ENCODE measurements around the gene RAB5IF.

RAB5IF gene

DNA sequence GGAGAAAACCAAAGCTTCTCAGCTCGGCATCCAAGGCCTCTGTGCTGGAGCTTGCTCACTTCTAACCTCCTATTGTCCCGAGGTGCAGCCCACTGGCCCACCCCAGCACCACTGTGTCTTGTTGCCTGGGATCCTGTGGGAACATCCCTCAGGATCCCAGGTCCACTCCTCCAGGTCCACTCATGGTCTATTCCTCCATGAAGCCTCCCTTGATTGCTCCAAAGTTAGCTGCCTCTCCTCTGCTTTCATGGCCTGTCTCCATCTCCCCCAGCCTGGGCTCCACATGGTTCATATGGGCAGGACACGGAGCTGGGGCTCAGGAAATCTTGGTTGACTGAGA, 26.5 kb downstream of the RAB5IF start:
- no peak overlapping the region for H3K4me3 ChIP-seq (ENCODE audit: low read depth in 1 of 2, low read length in 2 of 2)
- no peaks in the 10 kb centered on the region for H3K27me3 ChIP-seq (ENCODE audit: insufficient read depth, low read length, poor library complexity)
- H3K27ac ChIP-seq (ENCODE audit: low read length) = no peak overlapping the region
- no peaks in the 10 kb centered on the region for H3K79me2 ChIP-seq (ENCODE audit: insufficient read depth, low read length)
- no peak overlapping the region for H3K9ac ChIP-seq (ENCODE audit: low read depth, low read length)
- no peak overlapping the region for H3K4me2 ChIP-seq (ENCODE audit: insufficient read depth, low read length)
- no peak for DNase-seq
- ATAC-seq (ENCODE audit: insufficient read depth, low read depth) = no peak
- H3K9me3 ChIP-seq (ENCODE audit: insufficient read depth, low read length, severe bottlenecking) = no peaks in the 10 kb centered on the region
- TF ChIP-seq EZH2 (IDR thresholded peaks at IDR 0.05; ENCODE audit: borderline replicate concordance, low read depth, low read length, severe bottlenecking) = no peak
- TF ChIP-seq, protein P1, sequence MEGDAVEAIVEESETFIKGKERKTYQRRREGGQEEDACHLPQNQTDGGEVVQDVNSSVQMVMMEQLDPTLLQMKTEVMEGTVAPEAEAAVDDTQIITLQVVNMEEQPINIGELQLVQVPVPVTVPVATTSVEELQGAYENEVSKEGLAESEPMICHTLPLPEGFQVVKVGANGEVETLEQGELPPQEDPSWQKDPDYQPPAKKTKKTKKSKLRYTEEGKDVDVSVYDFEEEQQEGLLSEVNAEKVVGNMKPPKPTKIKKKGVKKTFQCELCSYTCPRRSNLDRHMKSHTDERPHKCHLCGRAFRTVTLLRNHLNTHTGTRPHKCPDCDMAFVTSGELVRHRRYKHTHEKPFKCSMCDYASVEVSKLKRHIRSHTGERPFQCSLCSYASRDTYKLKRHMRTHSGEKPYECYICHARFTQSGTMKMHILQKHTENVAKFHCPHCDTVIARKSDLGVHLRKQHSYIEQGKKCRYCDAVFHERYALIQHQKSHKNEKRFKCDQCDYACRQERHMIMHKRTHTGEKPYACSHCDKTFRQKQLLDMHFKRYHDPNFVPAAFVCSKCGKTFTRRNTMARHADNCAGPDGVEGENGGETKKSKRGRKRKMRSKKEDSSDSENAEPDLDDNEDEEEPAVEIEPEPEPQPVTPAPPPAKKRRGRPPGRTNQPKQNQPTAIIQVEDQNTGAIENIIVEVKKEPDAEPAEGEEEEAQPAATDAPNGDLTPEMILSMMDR (IDR thresholded peaks at IDR 0.05; ENCODE audit: borderline replicate concordance, extremely low read depth, low read length, poor library complexity, severe bottlenecking) = no peak
- H3K36me3 ChIP-seq (ENCODE audit: insufficient read depth, low read length) = no peaks in the 10 kb centered on the region
- H4K20me1 ChIP-seq (ENCODE audit: insufficient read depth, low read length) = no peaks in the 10 kb centered on the region
- no peak overlapping the region for H2AFZ ChIP-seq (ENCODE audit: low read depth, low read length)
- peaks cover 23% of the 10 kb centered on the region for H3K4me1 ChIP-seq (ENCODE audit: insufficient read depth, low read length)

DNA sequence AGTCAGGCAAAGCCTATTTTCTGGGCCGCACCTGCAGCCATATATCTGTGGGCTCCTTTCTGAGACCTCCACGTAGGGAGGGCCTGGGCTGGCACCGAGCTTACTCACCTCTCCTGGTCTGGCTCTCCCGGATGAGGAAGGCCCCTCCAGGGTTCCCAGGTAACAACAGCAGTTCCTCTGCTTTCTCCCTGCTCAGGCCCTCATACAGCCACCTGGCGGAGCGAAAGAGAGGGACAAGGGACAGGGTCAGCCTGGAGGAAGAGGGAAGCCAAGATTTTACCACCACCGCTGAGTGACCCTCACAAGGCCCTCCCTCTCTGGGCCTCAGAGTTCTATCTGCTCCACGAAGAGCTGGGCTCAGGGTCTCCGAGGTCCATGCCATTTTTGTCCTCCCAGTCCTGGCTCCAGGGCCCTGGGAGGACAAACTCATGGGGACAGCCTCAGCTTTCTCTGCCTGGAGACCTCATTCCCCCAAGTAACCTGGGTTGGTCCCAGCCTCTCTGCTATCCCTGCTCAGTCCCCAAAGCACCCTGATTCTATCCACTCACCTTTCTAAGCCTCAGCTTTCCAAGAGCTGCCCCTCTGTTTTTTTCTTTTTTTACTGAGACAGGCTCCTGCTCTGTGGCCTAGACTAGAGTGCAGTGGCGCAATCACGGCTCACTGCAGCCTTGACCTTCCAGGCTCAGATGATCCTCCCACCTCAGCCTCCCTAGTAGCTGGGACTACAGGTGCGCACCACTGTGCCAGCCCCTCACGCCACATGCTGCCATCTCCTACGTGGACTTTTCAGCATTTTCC, 27.1 kb downstream of the RAB5IF start:
- no peak for ATAC-seq (ENCODE audit: insufficient read depth, low read depth)
- Histone ChIP-seq H3K79me2 (ENCODE audit: insufficient read depth, low read length) (no peaks in the 10 kb centered on the region), H3K9me3 (ENCODE audit: insufficient read depth, low read length, severe bottlenecking) (no peaks in the 10 kb centered on the region), H4K20me1 (ENCODE audit: insufficient read depth, low read length) (no peaks in the 10 kb centered on the region), H3K36me3 (ENCODE audit: insufficient read depth, low read length) (no peaks in the 10 kb centered on the region), H3K27me3 (ENCODE audit: insufficient read depth, low read length, poor library complexity) (no peaks in the 10 kb centered on the region), H2AFZ (ENCODE audit: low read depth, low read length) (no peak overlapping the region), H3K4me2 (ENCODE audit: insufficient read depth, low read length) (no peak overlapping the region), H3K4me1 (ENCODE audit: insufficient read depth, low read length) (peaks cover 23% of the 10 kb centered on the region), H3K9ac (ENCODE audit: low read depth, low read length) (no peak overlapping the region), H3K4me3 (ENCODE audit: low read depth in 1 of 2, low read length in 2 of 2) (no peak overlapping the region), H3K27ac (ENCODE audit: low read length) (no peak overlapping the region)
- DNase-seq = no peak
- no peak for TF ChIP-seq EZH2 (IDR thresholded peaks at IDR 0.05; ENCODE audit: borderline replicate concordance, low read depth, low read length, severe bottlenecking)
- TF ChIP-seq, protein P1 (IDR thresholded peaks at IDR 0.05; ENCODE audit: borderline replicate concordance, extremely low read depth, low read length, poor library complexity, severe bottlenecking) = no peak

DNA sequence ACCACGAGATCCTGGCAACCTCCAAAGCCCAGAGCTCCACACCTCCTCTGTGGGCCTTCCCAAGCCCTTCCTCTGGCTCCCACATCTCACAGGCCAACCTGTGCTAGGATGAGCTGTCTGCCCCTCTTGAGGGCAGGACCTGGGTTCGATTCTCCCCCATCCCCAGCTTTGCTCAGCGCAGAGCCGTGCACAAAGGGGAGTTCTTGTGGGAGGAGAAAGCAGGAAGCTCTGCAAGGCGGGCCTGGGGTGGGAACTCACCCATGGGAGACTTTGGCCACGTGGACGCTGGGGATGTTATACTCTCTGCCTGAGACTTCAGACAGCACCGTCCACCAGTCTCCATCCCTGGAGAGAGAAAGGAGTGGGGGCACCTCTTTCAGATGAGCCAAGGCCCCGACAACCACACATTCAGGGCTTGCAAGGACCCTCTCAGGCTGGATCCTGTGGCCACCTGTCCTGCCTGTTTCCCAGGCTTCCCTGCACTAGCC, 27.8 kb downstream of the RAB5IF start:
- H3K79me2 ChIP-seq (ENCODE audit: insufficient read depth, low read length) = no peaks in the 10 kb centered on the region
- no peak overlapping the region for H3K4me2 ChIP-seq (ENCODE audit: insufficient read depth, low read length)
- no peak for ATAC-seq (ENCODE audit: insufficient read depth, low read depth)
- H3K9me3 ChIP-seq (ENCODE audit: insufficient read depth, low read length, severe bottlenecking) = no peaks in the 10 kb centered on the region
- peaks cover 23% of the 10 kb centered on the region for H3K4me1 ChIP-seq (ENCODE audit: insufficient read depth, low read length)
- no peaks in the 10 kb centered on the region for H3K27me3 ChIP-seq (ENCODE audit: insufficient read depth, low read length, poor library complexity)
- no peak overlapping the region for H3K4me3 ChIP-seq (ENCODE audit: low read depth in 1 of 2, low read length in 2 of 2)
- no peak overlapping the region for H2AFZ ChIP-seq (ENCODE audit: low read depth, low read length)
- TF ChIP-seq, protein P1 (IDR thresholded peaks at IDR 0.05; ENCODE audit: borderline replicate concordance, extremely low read depth, low read length, poor library complexity, severe bottlenecking) = no peak
- TF ChIP-seq EZH2 (IDR thresholded peaks at IDR 0.05; ENCODE audit: borderline replicate concordance, low read depth, low read length, severe bottlenecking) = no peak
- no peak for DNase-seq
- H3K36me3 ChIP-seq (ENCODE audit: insufficient read depth, low read length) = no peaks in the 10 kb centered on the region
- no peak overlapping the region for H3K9ac ChIP-seq (ENCODE audit: low read depth, low read length)
- H3K27ac ChIP-seq (ENCODE audit: low read length) = no peak overlapping the region; the same call in 1 of the 2 replicates
- no peaks in the 10 kb centered on the region for H4K20me1 ChIP-seq (ENCODE audit: insufficient read depth, low read length)
